ENCODE data around the gene ZNF737. TPM values are rescaled to one million over a fixed set of nuclear protein-coding genes. Genes with fewer than 3 reads are reported as not detected.
"Not testable (repeated sequence)": the region's sequence is repeated elsewhere in the genome, so short reads cannot be mapped to it uniquely, and the experiment has no call there.

The ZNF737 gene
- total RNA-seq: 10 to 100 TPM; 10.6 to 13.0 TPM

GRCh38 chr19:20565321-20566018, at the start of gene ZNF737:
Gene ZNF737 (minus strand): TSS chr19:20565781. CDS start chr19:20565640, 141 bp downstream.
- Mint-ChIP-seq H3K36me3 (peaks cover 56 to 64% of the 10 kb centered on the region in 2 donors), H3K9me3 (peaks cover 26 to 38% of the 10 kb centered on the region in 2 donors), H3K27ac (peak within 1 kb of the TSS; percentile 97)
- DNase-seq (ENCODE audit: low spot score in 2 of 2) (peak; percentile 89 to 94), ATAC-seq (peak; percentile 95)

GRCh38 chr19:20614971-20615370, 49.4 kb upstream of the ZNF737 start:
- not testable (repeated sequence) for DNase-seq (ENCODE audit: low spot score in 2 of 2); ATAC-seq; H3K27ac Mint-ChIP-seq
- Mint-ChIP-seq H3K9me3 (peaks cover 26 to 43% of the 10 kb centered on the region in 2 donors), H3K36me3 (peaks cover 31 to 33% of the 10 kb centered on the region in 2 donors)

- H3K9me3 Mint-ChIP-seq: peaks cover 30 to 49% of the 10 kb centered on the region in 2 donors
- ATAC-seq: no peak
- peaks cover 35 to 41% of the 10 kb centered on the region in 2 donors for H3K36me3 Mint-ChIP-seq
Measured at GRCh38 chr19:20612711-20613316, 47.2 kb upstream of the ZNF737 start.

GRCh38 chr19:20611866-20612265, 46.3 kb upstream of the ZNF737 start:
- Mint-ChIP-seq H3K9me3 (peaks cover 30 to 49% of the 10 kb centered on the region in 2 donors), H3K27ac (no peak overlapping the region), H3K36me3 (peaks cover 35 to 42% of the 10 kb centered on the region in 2 donors)
- no peak for DNase-seq (ENCODE audit: low spot score in 2 of 2)
- ATAC-seq: no peak

More at GRCh38 chr19:20612711-20613316, 47.2 kb upstream of the ZNF737 start:
- no peak for DNase-seq (ENCODE audit: low spot score in 2 of 2)
- H3K27ac Mint-ChIP-seq: no peak overlapping the region

- no peak for DNase-seq (ENCODE audit: low spot score in 2 of 2)
- no peak for ATAC-seq
- Mint-ChIP-seq H3K9me3 (peaks cover 14 to 31% of the 10 kb centered on the region in 2 donors), H3K27ac (no peak overlapping the region), H3K36me3 (peaks cover 17 to 36% of the 10 kb centered on the region in 2 donors)
Measured at GRCh38 chr19:20607943-20608342, 42.4 kb upstream of the ZNF737 start.

- peaks cover 72 to 87% of the 10 kb centered on the region in 2 donors for H3K36me3 Mint-ChIP-seq
- no peak for DNase-seq (ENCODE audit: low spot score in 2 of 2)
- H3K9me3 Mint-ChIP-seq: peaks cover 26 to 41% of the 10 kb centered on the region in 2 donors
- no peak overlapping the region for H3K27ac Mint-ChIP-seq
- peak in 1 of 2 donors; percentile 67 for ATAC-seq
Measured at GRCh38 chr19:20558571-20558970, 7.0 kb downstream of the ZNF737 start.

GRCh38 chr19:20558011-20558410, 7.6 kb downstream of the ZNF737 start:
- DNase-seq (ENCODE audit: low spot score in 2 of 2): no peak
- H3K36me3 Mint-ChIP-seq: peaks cover 78 to 89% of the 10 kb centered on the region in 2 donors
- no peak for ATAC-seq
- H3K9me3 Mint-ChIP-seq: peaks cover 26 to 41% of the 10 kb centered on the region in 2 donors
- H3K27ac Mint-ChIP-seq: no peak overlapping the region

- DNase-seq (ENCODE audit: low spot score in 2 of 2); ATAC-seq: not testable (repeated sequence)
- peaks cover 61 to 68% of the 10 kb centered on the region in 2 donors for H3K36me3 Mint-ChIP-seq
- H3K27ac Mint-ChIP-seq: peak overlapping the region in 1 of 2 donors; percentile 42
- H3K9me3 Mint-ChIP-seq: peaks cover 34 to 36% of the 10 kb centered on the region in 2 donors
Measured at GRCh38 chr19:20544667-20545333, 20.8 kb downstream of the ZNF737 start.

- not testable (repeated sequence) for ATAC-seq; H3K27ac Mint-ChIP-seq; DNase-seq (ENCODE audit: low spot score in 2 of 2)
- peaks cover 13 to 20% of the 10 kb centered on the region in 2 donors for H3K9me3 Mint-ChIP-seq
- H3K36me3 Mint-ChIP-seq: peaks cover 24 to 25% of the 10 kb centered on the region in 2 donors
Measured at GRCh38 chr19:20530303-20530702, 35.3 kb downstream of the ZNF737 start.

GRCh38 chr19:20513189-20513904, 52.2 kb downstream of the ZNF737 start:
- Mint-ChIP-seq H3K9me3 (peaks cover 13 to 39% of the 10 kb centered on the region in 2 donors), H3K27ac (no peak overlapping the region), H3K36me3 (peaks cover 23 to 30% of the 10 kb centered on the region in 2 donors)
- ATAC-seq (no peak), DNase-seq (ENCODE audit: low spot score in 2 of 2) (no peak)

GRCh38 chr19:20503476-20503875, 62.1 kb downstream of the ZNF737 start:
- ATAC-seq (no peak), DNase-seq (ENCODE audit: low spot score in 2 of 2) (no peak)
- Mint-ChIP-seq H3K9me3 (peaks cover 36 to 57% of the 10 kb centered on the region in 2 donors), H3K27ac (no peak overlapping the region), H3K36me3 (peaks cover 24 to 56% of the 10 kb centered on the region in 2 donors)

Other genes with a start within 250 kb of the ZNF737 start
- 10 to 100 TPM; 10.4 to 10.8 TPM for gene ZNF626, start 95.8 kb upstream of the ZNF737 start, total RNA-seq
- gene ZNF66, start 210.5 kb upstream of the ZNF737 start, total RNA-seq: 10 to 100 TPM in 1 of 2 donors, 1 to 10 TPM in 1; 4.6 to 12.6 TPM